Thoracic aorta (tissue), 2 donors: ENCODE results near the gene SUSD4. TPM values are rescaled to one million over a fixed set of nuclear protein-coding genes. Genes with fewer than 3 reads are reported as not detected.
"Not testable (repeated sequence)": the region's sequence is repeated elsewhere in the genome, so short reads cannot be mapped to it uniquely, and the experiment has no call there.

Experiments
- ATAC-seq: fragments of 150-250 bp; one replicate; pipeline ENCODE4 v1.8.0; 2017; ENCODE audit warnings: low read depth; ENCODE audit not compliant: insufficient number of reproducible peaks, low FRiP score
- DNase-seq: peaks from one replicate; pipeline ENCODE4 v3.0.0-alpha.2; 2020; ENCODE audit warnings: low spot score
- H3K27ac ChIP-seq, 2 donors: fragments of 200-600 bp; sonication (generic); 1 replicate in 1 of 2; 2 replicates in 1 of 2; pipeline ENCODE4 v1.5.1; 2016; ENCODE audit warnings: mild to moderate bottlenecking in 2 of 2, moderate library complexity in 2 of 2
- H3K27me3 ChIP-seq: fragments of 200-600 bp; sonication (generic); replicated peaks from 2 replicates; pipeline ENCODE4 v1.6.0; 2016; ENCODE audit warnings: mild to moderate bottlenecking; ENCODE audit not compliant: insufficient read depth
- H3K36me3 ChIP-seq: fragments of 200-600 bp; sonication (generic); one replicate; pipeline ENCODE4 v1.5.1; 2016
- H3K4me1 ChIP-seq, 2 donors: fragments of 200-600 bp; sonication (generic); 1 replicate in 1 of 2; 2 replicates in 1 of 2; pipeline versions ENCODE4 v1.5.1 to v1.6.0; 2016; ENCODE audit warnings: low read depth in 2 of 2, mild to moderate bottlenecking in 1 of 2; ENCODE audit not compliant: control insufficient read depth in 1 of 2
- H3K4me3 ChIP-seq: fragments of 200-600 bp; sonication (generic); 2 replicates; pipeline ENCODE4 v1.5.1; 2016; ENCODE audit warnings: mild to moderate bottlenecking
- H3K9me3 ChIP-seq: fragments of 200-600 bp; sonication (generic); 2 replicates; pipeline ENCODE4 v1.5.1; 2016
- CTCF ChIP-seq: fragments of 200-600 bp; sonication (generic); IDR thresholded peaks from one replicate; pipeline ENCODE4 v1.5.1; 2019; ENCODE audit warnings: antibody characterized with exemption
- total RNA-seq, 2 donors: library from RNA; depleted of rRNA; stranded (reverse); fragments of >200 nt; gene quantifications; one replicate each; pipeline versions ENCODE4 v1.1.0 to v1.2.3, GENCODE V29; 2016

SUSD4 gene
- total RNA-seq, 2 donors from 2014 or later, result 1.6 TPM; not detected in 1

GRCh38 chr1:223258751-223259198, 105.2 kb downstream of the SUSD4 start:
- no peaks in the 10 kb centered on the region for H3K4me1 ChIP-seq
- H3K9me3 ChIP-seq, result no peaks in the 10 kb centered on the region
- no peak overlapping the region for H3K27ac ChIP-seq
- no peak for TF ChIP-seq CTCF
- H3K36me3 ChIP-seq, result no peaks in the 10 kb centered on the region
- no peak for DNase-seq
- H3K4me3 ChIP-seq, result no peak overlapping the region
- no peak for ATAC-seq
- no peaks in the 10 kb centered on the region for H3K27me3 ChIP-seq

- TF ChIP-seq CTCF, result no peak
- Histone ChIP-seq H3K9me3 (no peaks in the 10 kb centered on the region), H3K4me3 (no peak overlapping the region), H3K27me3 (no peaks in the 10 kb centered on the region), H3K27ac (no peak overlapping the region), H3K4me1 (no peaks in the 10 kb centered on the region), H3K36me3 (no peaks in the 10 kb centered on the region)
- DNase-seq, result no peak
- no peak for ATAC-seq
These were observed 106.0 kb downstream of the SUSD4 start for GRCh38 chr1:223257856-223258550.

GRCh38 chr1:223256034-223256433, 107.9 kb downstream of the SUSD4 start:
- no peaks in the 10 kb centered on the region for H3K36me3 ChIP-seq
- DNase-seq, result no peak
- TF ChIP-seq CTCF, result no peak
- H3K4me3 ChIP-seq, result no peak overlapping the region
- no peaks in the 10 kb centered on the region for H3K4me1 ChIP-seq
- H3K27me3 ChIP-seq, result no peaks in the 10 kb centered on the region
- no peak overlapping the region for H3K27ac ChIP-seq
- H3K9me3 ChIP-seq, result no peaks in the 10 kb centered on the region
- ATAC-seq, result no peak

GRCh38 chr1:223253916-223254315, 110.1 kb downstream of the SUSD4 start:
- no peak for DNase-seq
- no peaks in the 10 kb centered on the region for H3K4me1 ChIP-seq
- no peak overlapping the region for H3K4me3 ChIP-seq
- no peaks in the 10 kb centered on the region for H3K36me3 ChIP-seq
- TF ChIP-seq CTCF, result no peak
- ATAC-seq, result no peak
- H3K27ac ChIP-seq, result no peak overlapping the region
- no peaks in the 10 kb centered on the region for H3K9me3 ChIP-seq
- no peaks in the 10 kb centered on the region for H3K27me3 ChIP-seq

- H3K9me3 ChIP-seq, H3K27ac ChIP-seq, H3K4me3 ChIP-seq, H3K27me3 ChIP-seq, ATAC-seq, H3K4me1 ChIP-seq, DNase-seq, H3K36me3 ChIP-seq: not testable (repeated sequence)
These were observed 112.6 kb downstream of the SUSD4 start for GRCh38 chr1:223251387-223251786.

GRCh38 chr1:223250632-223251015, 113.4 kb downstream of the SUSD4 start:
- ATAC-seq (no peak), DNase-seq (no peak)
- H3K4me3 ChIP-seq, result no peak overlapping the region
- no peaks in the 10 kb centered on the region for H3K27me3 ChIP-seq
- TF ChIP-seq CTCF, result no peak
- H3K36me3 ChIP-seq, result no peaks in the 10 kb centered on the region
- no peak overlapping the region for H3K27ac ChIP-seq
- no peaks in the 10 kb centered on the region for H3K4me1 ChIP-seq
- no peaks in the 10 kb centered on the region for H3K9me3 ChIP-seq
